WI38 (cell line): ENCODE data around the gene MAPKAPK3.
"Not testable (repeated sequence)": the region's sequence is repeated elsewhere in the genome, so short reads cannot be mapped to it uniquely, and the experiment has no call there.

Source experiments
- H3K4me3 ChIP-seq: 2 replicates; pipeline ENCODE4 v1.5.1; 2011; ENCODE audit warnings: low read depth, mild to moderate bottlenecking, control low read depth, low read length
- CTCF ChIP-seq: IDR thresholded peaks from 2 replicates; pipeline ENCODE4 v1.5.1; 2012; ENCODE audit warnings: low read depth, mild to moderate bottlenecking, control low read depth, low read length

Gene MAPKAPK3

DNA sequence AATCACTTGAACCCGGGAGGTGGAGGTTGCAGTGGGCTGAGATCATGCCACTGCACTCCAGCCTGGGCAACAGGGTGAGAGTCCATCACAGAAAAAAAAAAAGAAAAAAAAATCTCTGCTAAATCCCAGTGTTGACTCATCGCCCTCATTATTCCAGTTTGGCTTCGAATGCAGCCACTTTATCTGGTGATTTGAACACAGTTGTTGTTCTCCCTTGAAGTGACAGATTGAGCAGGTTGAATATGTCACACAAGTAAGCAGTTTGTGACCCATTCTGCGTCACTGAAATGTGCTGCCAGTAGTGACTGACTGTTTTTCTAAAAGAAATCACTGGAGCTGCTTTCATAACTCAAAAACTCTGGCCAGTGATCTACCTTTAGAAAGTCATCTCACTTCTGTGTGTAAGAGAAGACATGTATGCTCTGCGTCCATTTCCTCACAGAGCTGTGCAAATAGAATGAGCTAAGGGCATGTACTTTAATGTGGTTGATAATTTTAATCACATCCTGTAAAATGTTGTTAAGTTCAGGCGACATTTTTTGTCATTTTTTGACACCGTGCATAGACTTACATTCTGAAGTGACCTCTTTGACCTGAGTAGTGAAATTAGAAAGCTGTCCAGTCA lies 70.3 kb downstream of the MAPKAPK3 start:
- TF ChIP-seq CTCF: no peak
- H3K4me3 ChIP-seq: no peak overlapping the region

DNA sequence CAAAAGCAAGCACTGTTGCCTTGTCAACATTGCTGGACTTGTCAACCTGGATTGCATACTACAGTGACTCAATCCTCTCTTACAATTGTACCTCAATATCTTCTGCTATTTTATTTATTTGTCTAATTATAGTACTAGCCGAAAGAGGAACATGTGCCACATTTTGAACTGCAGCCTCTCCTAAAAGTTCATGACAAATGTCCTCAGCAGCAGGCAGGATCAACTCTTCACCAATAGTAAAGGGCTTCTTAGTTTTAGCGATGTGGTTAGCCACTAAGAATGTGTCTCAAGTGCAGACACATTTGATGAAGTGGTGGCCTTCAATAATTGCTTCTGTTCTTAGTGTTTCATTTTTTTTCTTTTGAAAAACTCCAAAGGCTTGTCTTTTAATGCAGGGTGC lies 71.0 kb downstream of the MAPKAPK3 start:
- TF ChIP-seq CTCF: no peak
- no peak overlapping the region for H3K4me3 ChIP-seq

- not testable (repeated sequence) for H3K4me3 ChIP-seq
These were observed 71.7 kb downstream of the MAPKAPK3 start for GRCh38 chr3:50688602-50689001.

DNA sequence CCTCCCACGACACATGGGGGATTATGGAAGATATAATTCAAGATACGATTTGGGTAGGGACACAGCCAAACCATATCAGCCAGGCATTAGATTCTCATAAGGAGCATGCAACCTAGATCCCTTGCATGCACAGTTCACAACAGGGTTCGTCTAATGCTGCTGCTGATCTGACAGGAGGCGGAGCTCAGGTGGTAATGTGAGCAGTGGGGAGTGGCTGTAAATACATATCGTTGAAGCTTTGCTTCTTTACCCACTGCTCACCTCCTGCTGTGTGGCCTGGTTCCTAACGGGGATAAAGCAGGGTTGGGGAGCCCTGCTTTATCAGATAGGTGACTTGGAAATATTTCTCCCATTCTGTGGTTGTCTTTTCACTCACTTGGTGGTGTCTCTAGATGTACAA lies 72.6 kb downstream of the MAPKAPK3 start:
- H3K4me3 ChIP-seq: no peak overlapping the region
- no peak for TF ChIP-seq CTCF

GRCh38 chr3:50695031-50695430 lies 78.1 kb downstream of the MAPKAPK3 start:
- no peak for TF ChIP-seq CTCF

GRCh38 chr3:50696276-50696675 lies 79.3 kb downstream of the MAPKAPK3 start:
- no peak for TF ChIP-seq CTCF
- no peak overlapping the region for H3K4me3 ChIP-seq

More at GRCh38 chr3:50695031-50695430, 78.1 kb downstream of the MAPKAPK3 start:
- no peak overlapping the region for H3K4me3 ChIP-seq

DNA sequence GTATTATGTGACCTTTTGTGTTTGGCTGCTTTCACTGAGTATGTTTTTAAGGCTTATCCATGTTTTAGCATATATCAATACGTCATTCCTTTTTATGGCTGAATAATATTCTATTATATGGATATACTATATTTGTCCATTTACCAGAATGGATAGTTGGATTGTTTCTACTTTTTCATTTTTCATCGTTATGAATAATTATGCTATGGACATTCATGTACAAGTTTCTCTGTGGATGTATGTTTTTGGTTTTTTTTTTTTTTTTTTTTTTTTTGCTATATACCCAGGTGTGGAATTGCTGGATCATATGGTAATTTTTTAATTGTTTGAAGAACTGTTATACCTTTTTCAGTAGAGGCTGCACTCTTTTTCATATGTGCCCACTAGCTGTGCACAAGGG lies 81.3 kb downstream of the MAPKAPK3 start:
- no peak overlapping the region for H3K4me3 ChIP-seq
- TF ChIP-seq CTCF: no peak
